ENCODE data around the gene ELK1. TPM values are rescaled to one million over a fixed set of nuclear protein-coding genes. Genes with fewer than 3 reads are reported as not detected.
"Not testable (repeated sequence)": the region's sequence is repeated elsewhere in the genome, so short reads cannot be mapped to it uniquely, and the experiment has no call there.

ELK1 gene
- total and polyA plus RNA-seq, 8 donors, result 23.1 to 35.2 (median 27.8) TPM

GRCh38 chrX:47607091-47607490 is 43.3 kb downstream of the ELK1 start:
- TF ChIP-seq CTCF (IDR thresholded peaks at IDR 0.05), result no peak
- Histone ChIP-seq H3K9me3 (no peaks in the 10 kb centered on the region), H3K27ac (no peak overlapping the region), H3K4me3 (no peak overlapping the region), H3K4me1 (peaks cover 0 to 4% of the 10 kb centered on the region in 2 donors), H3K36me3 (no peaks in the 10 kb centered on the region), H3K27me3 (no peaks in the 10 kb centered on the region)
- no peak for DNase-seq
- intact Hi-C loops (cut with DNase I), result no loop called here
- ATAC-seq, result no peak

DNA sequence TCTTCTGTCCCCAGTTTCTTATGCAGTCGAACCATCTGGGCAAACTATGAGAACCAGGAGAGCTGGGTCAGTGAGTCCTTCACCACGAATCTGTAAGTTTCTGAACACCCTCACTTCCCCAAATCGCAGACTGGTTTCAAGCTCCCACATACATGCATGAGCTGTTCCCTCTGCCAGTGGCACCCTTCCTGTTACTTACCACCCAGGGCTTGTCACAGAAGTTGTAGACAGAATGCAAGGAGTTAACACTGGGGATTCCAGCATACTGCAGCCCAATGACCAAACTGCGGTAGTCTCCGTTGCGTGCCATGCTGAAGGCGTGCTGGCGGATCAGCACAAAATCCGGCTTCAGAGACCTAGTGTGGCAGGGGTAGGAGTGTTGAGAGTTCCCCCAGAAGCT is 45.3 kb downstream of the ELK1 start:
- Histone ChIP-seq H3K27ac (no peak overlapping the region), H3K4me1 (peaks cover 0 to 4% of the 10 kb centered on the region in 2 donors), H3K36me3 (no peaks in the 10 kb centered on the region), H3K4me3 (no peak overlapping the region), H3K27me3 (no peaks in the 10 kb centered on the region), H3K9me3 (no peaks in the 10 kb centered on the region)
- DNase-seq (no peak), ATAC-seq (no peak)
- intact Hi-C loops (cut with DNase I), result no loop called here
- no peak for TF ChIP-seq CTCF (IDR thresholded peaks at IDR 0.05)

GRCh38 chrX:47603125-47603524 is 47.2 kb downstream of the ELK1 start:
- H3K9me3 ChIP-seq; intact Hi-C loops (cut with DNase I); H3K4me1 ChIP-seq; DNase-seq; H3K27ac ChIP-seq; ATAC-seq; H3K4me3 ChIP-seq; H3K36me3 ChIP-seq; H3K27me3 ChIP-seq: not testable (repeated sequence)

DNA sequence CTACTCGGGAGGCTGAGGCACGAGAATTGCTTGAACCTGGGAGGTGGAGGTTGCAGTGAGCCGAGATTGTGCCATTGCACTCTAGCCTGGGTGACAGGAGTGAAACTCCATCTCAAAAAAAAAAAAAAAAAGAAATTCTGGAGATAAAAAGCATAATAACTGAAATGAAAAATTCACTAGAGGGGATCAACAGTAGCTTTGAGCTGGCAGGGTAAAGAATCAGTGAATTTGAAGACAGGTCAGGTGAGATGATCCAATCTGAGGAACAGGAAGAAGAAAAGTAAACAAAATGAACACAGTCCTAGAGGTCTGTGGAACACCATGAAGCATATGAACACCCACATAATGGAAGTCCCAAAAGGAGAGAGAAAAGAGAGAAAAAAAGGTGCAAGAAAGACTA is 53.1 kb downstream of the ELK1 start:
- H3K36me3 ChIP-seq, result no peaks in the 10 kb centered on the region
- intact Hi-C loops (cut with DNase I), result no loop called here
- no peaks in the 10 kb centered on the region for H3K4me1 ChIP-seq
- H3K9me3 ChIP-seq, result peaks cover 0 to 2% of the 10 kb centered on the region in 2 donors
- H3K4me3 ChIP-seq, result no peak overlapping the region
- no peak for TF ChIP-seq CTCF (IDR thresholded peaks at IDR 0.05)
- no peak for ATAC-seq
- H3K27ac ChIP-seq, result no peak overlapping the region
- H3K27me3 ChIP-seq, result no peaks in the 10 kb centered on the region
- no peak for DNase-seq

DNA sequence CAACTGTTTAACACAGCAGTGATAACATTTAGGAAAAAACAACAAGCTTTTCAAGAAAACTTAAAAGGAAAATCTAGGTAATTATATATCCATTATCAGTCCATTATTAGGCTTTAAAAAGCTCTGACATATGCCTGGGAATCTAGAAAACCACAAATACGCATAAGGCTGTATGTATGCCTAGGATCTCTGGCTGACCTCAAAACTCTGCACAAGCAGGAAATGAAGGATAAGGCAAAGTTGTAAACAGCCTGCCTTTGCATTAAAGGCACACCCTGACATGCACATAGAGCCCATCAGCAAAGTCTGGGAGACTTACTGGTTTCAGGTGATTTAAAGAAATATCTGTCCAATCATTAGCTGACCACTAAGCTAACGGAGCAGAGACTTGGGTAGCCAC is 54.1 kb downstream of the ELK1 start:
- Histone ChIP-seq H3K9me3 (peaks cover 0 to 2% of the 10 kb centered on the region in 2 donors), H3K27ac (no peak overlapping the region), H3K4me1 (no peaks in the 10 kb centered on the region), H3K4me3 (no peak overlapping the region), H3K27me3 (no peaks in the 10 kb centered on the region), H3K36me3 (no peaks in the 10 kb centered on the region)
- no peak for TF ChIP-seq CTCF (IDR thresholded peaks at IDR 0.05)
- ATAC-seq, result no peak
- intact Hi-C loops (cut with DNase I), result no loop called here
- no peak for DNase-seq

DNA sequence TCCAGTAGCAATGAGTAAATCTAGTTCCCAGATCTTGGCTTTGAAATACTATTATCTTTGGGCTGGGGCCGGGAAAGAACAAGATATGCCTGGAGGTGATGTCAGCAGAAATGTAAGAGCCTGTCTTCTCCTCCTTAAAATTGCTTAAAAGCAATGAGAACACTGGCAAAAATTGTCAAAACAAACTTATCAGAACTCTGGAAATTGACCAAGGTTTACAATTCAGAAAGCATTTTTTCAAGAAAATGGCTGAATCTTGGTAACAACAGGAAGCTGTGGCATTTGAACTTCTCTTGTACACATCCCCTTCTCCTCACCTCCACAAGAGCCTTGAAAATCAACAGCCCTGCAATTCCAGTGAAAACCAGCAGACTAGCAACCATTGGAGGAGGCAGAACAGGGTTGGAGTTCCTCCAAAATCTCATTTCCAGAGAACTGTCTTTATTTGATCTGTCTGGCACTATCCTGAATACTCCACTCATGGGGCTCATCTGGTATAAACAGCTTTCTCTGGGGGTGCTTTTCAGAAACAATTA is 54.6 kb downstream of the ELK1 start:
- no peak for TF ChIP-seq CTCF (IDR thresholded peaks at IDR 0.05)
- Histone ChIP-seq H3K4me1 (no peaks in the 10 kb centered on the region), H3K9me3 (peaks cover 0 to 2% of the 10 kb centered on the region in 2 donors), H3K4me3 (no peak overlapping the region), H3K27me3 (no peaks in the 10 kb centered on the region), H3K27ac (no peak overlapping the region), H3K36me3 (no peaks in the 10 kb centered on the region)
- intact Hi-C loops (cut with DNase I), result no loop called here
- DNase-seq (no peak), ATAC-seq (no peak)

Measured in left lung (tissue), 10 donors.